Left lung (tissue), 10 donors: Measurements from ENCODE around the gene EMILIN1. TPM values are rescaled to one million over a fixed set of nuclear protein-coding genes. Genes with fewer than 3 reads are reported as not detected.
A peak's percentile ranks its signal among the peaks of the same experiment; 100 is the strongest.

ENCODE experiments used
- ATAC-seq: fragments of 200-7000 bp; cut with Tn5 transposase; one replicate; pipeline ENCODE4 v1.9.1; 2020; ENCODE audit warnings: moderate library complexity
- DNase-seq, 4 donors: peaks; one replicate each; pipeline ENCODE4 v3.0.0-alpha.2; 2013 to 2020
- H3K27ac ChIP-seq, 2 donors: fragments of 200-600 bp; sonication (generic) in 1 of 2; one replicate each; pipeline versions ENCODE4 v1.5.0 to v1.8.0; 2020 to 2021
- H3K27me3 ChIP-seq, 2 donors: fragments of 200-600 bp; sonication (generic) in 1 of 2; one replicate each; pipeline versions ENCODE4 v1.5.0 to v1.8.0; 2020 to 2021
- H3K36me3 ChIP-seq, 2 donors: fragments of 200-600 bp; sonication (generic) in 1 of 2; one replicate each; pipeline versions ENCODE4 v1.5.0 to v1.8.0; 2020 to 2021
- H3K4me1 ChIP-seq, 2 donors: fragments of 200-600 bp; one replicate each; pipeline ENCODE4 v1.8.0; 2021
- H3K4me3 ChIP-seq, 2 donors: fragments of 200-600 bp; sonication (generic) in 1 of 2; one replicate each; pipeline versions ENCODE4 v1.5.0 to v1.8.0; 2020 to 2021; ENCODE audit warnings: mild to moderate bottlenecking in 1 of 2
- H3K9me3 ChIP-seq, 2 donors: fragments of 200-600 bp; sonication (generic) in 1 of 2; one replicate each; pipeline versions ENCODE4 v1.5.0 to v1.8.0; 2020 to 2021
- CTCF ChIP-seq, 2 donors: fragments of 200-600 bp; sonication (generic) in 1 of 2; IDR thresholded peaks; one replicate each; pipeline versions ENCODE4 v1.5.0 to v1.8.0; 2021; ENCODE audit warnings: antibody characterized with exemption in 2 of 2
- intact Hi-C, 2 donors: fragments of 100-400 bp; cut with DNase I; formaldehyde crosslinking; loops; one replicate each; pipeline versions ENCODE4 v1.11.2 to v1.14.2; 2022
- polyA plus RNA-seq, 6 donors: library from polyadenylated mRNA; unstranded; fragments of 120-200 nt; gene quantifications; one replicate each; pipeline ENCODE4 v1.2.1, GENCODE V29; 2013; ENCODE audit not compliant: insufficient read length in 6 of 6
- total RNA-seq, 2 donors: library from RNA; stranded (reverse); fragmentation: NEBNext Ultra II Directional; extraction: Animal tissue kit (Norgen Biotek cat#: 25700); gene quantifications; one replicate each; pipeline ENCODE4 v1.2.1, GENCODE V29; 2021
- donor health status: DM: no; HTN: yes; CAD: no.
- donor health status: DM: no; HTN: no; CAD: no.

The EMILIN1 gene
- total and polyA plus RNA-seq, 8 donors, result 137 to 268 (median 176) TPM

GRCh38 chr2:27123302-27124150 is 45.1 kb downstream of the EMILIN1 start, which contains the start of gene ABHD1:
TSS of gene ABHD1 (plus strand) at chr2:27123815. CDS start at chr2:27123949, 134 bp downstream.
- H3K27ac ChIP-seq, result peak within 1 kb of the TSS in 1 of 2 donors; percentile 84
- H3K4me1 ChIP-seq, result peaks cover under 1 to 22% of the 10 kb centered on the region in 2 donors
- ATAC-seq (peak; percentile 95), DNase-seq (peak; percentile 11 to 96 (median 60))
- peaks cover 2 to 22% of the 10 kb centered on the region in 2 donors for H3K27me3 ChIP-seq
- intact Hi-C loops, result no loop called here
- no peaks in the 10 kb centered on the region for H3K9me3 ChIP-seq
- no peak for TF ChIP-seq CTCF (IDR thresholded peaks at IDR 0.05)
- peak within 1 kb of the TSS; percentile 33 to 58 for H3K4me3 ChIP-seq
- no peaks in the 10 kb centered on the region for H3K36me3 ChIP-seq

- Histone ChIP-seq H3K27me3 (peaks cover 0 to 6% of the 10 kb centered on the region in 2 donors), H3K36me3 (peaks cover 0 to 9% of the 10 kb centered on the region in 2 donors), H3K4me3 (no peak overlapping the region), H3K9me3 (no peaks in the 10 kb centered on the region), H3K4me1 (peaks cover 0 to 15% of the 10 kb centered on the region in 2 donors), H3K27ac (no peak overlapping the region)
- intact Hi-C loops, result no loop called here
- ATAC-seq (no peak), DNase-seq (no peak)
- no peak for TF ChIP-seq CTCF (IDR thresholded peaks at IDR 0.05)
Observed at GRCh38 chr2:27125104-27125503, 46.7 kb downstream of the EMILIN1 start.

- H3K36me3 ChIP-seq, result peaks cover 0 to 20% of the 10 kb centered on the region in 2 donors
- peaks cover 0 to 15% of the 10 kb centered on the region in 2 donors for H3K4me1 ChIP-seq
- H3K9me3 ChIP-seq, result no peaks in the 10 kb centered on the region
- DNase-seq, result no peak
- no peak for ATAC-seq
- H3K27me3 ChIP-seq, result no peaks in the 10 kb centered on the region
- no peak overlapping the region for H3K27ac ChIP-seq
- TF ChIP-seq CTCF (IDR thresholded peaks at IDR 0.05), result no peak
- H3K4me3 ChIP-seq, result no peak overlapping the region
- intact Hi-C loops, result no loop called here
Observed at GRCh38 chr2:27126252-27126710, 47.9 kb downstream of the EMILIN1 start.

- Histone ChIP-seq H3K36me3 (peaks cover 0 to 35% of the 10 kb centered on the region in 2 donors), H3K4me1 (peaks cover 3 to 14% of the 10 kb centered on the region in 2 donors), H3K27ac (no peak overlapping the region), H3K9me3 (no peaks in the 10 kb centered on the region), H3K4me3 (no peak overlapping the region), H3K27me3 (no peaks in the 10 kb centered on the region)
- intact Hi-C loops, result no loop called here
- no peak for TF ChIP-seq CTCF (IDR thresholded peaks at IDR 0.05)
- no peak for DNase-seq
- no peak for ATAC-seq
Observed at GRCh38 chr2:27127883-27128667, 49.7 kb downstream of the EMILIN1 start.
